HL-60 (cell line): ENCODE data around the gene BMERB1.

Experiments
- TF ChIP-seq, protein P1 (sequence below): IDR thresholded peaks from 2 replicates; pipeline ENCODE4 v1.6.1; 2012; ENCODE audit warnings: low read depth; ENCODE audit not compliant: insufficient replicate concordance
- TF ChIP-seq, protein P2 (sequence below): IDR thresholded peaks from one replicate; pipeline ENCODE4 v1.5.1; 2011; ENCODE audit warnings: low read length, control low read depth, inconsistent platforms; ENCODE audit not compliant: insufficient read depth

DNA sequence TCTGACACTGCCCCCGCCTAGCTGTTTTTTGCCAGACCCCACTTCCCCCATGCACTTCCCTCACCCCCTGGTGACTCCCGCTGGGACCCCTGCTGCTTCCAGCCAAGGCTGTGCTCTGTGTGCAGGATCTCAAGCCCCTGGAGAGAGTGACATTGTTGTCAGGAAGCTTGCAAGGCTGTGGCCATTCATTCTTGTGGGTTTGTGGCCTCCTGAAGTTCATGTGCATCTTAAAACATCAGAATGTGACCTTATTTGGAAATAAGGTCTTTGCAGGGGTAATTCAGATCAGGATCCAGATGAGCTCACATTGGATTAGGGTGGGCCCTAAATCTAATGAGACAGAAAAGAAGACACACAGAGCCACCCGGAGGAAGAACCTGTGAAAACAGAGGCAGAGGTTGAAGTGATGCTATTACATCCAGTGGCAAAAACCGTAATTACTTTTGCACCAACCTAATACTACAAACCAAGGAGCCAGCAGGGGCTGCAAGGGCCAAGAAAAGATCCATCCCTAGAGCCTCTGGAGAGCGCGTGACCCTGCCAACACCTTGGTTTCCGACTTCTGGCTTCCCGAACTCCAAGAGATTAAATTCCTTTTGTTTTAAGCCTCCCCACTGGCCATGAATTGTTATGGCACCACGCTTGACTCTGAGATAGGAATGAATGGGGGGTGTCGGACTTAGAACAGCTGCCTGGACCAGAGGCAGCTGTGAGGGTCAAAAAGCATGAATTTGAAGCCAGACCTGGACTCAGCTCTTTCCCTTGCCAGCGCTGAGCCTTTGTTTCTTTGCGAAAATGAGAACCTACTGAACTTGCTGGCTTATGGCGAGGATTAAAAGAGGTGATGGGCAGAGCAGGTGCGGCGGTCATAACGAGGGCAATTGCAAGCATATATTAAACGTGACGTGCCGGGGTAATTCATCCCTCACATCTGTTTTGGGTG, 75.5 kb downstream of the BMERB1 start:
- TF ChIP-seq, protein P1, sequence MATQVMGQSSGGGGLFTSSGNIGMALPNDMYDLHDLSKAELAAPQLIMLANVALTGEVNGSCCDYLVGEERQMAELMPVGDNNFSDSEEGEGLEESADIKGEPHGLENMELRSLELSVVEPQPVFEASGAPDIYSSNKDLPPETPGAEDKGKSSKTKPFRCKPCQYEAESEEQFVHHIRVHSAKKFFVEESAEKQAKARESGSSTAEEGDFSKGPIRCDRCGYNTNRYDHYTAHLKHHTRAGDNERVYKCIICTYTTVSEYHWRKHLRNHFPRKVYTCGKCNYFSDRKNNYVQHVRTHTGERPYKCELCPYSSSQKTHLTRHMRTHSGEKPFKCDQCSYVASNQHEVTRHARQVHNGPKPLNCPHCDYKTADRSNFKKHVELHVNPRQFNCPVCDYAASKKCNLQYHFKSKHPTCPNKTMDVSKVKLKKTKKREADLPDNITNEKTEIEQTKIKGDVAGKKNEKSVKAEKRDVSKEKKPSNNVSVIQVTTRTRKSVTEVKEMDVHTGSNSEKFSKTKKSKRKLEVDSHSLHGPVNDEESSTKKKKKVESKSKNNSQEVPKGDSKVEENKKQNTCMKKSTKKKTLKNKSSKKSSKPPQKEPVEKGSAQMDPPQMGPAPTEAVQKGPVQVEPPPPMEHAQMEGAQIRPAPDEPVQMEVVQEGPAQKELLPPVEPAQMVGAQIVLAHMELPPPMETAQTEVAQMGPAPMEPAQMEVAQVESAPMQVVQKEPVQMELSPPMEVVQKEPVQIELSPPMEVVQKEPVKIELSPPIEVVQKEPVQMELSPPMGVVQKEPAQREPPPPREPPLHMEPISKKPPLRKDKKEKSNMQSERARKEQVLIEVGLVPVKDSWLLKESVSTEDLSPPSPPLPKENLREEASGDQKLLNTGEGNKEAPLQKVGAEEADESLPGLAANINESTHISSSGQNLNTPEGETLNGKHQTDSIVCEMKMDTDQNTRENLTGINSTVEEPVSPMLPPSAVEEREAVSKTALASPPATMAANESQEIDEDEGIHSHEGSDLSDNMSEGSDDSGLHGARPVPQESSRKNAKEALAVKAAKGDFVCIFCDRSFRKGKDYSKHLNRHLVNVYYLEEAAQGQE, result no peak
- TF ChIP-seq, protein P2, sequence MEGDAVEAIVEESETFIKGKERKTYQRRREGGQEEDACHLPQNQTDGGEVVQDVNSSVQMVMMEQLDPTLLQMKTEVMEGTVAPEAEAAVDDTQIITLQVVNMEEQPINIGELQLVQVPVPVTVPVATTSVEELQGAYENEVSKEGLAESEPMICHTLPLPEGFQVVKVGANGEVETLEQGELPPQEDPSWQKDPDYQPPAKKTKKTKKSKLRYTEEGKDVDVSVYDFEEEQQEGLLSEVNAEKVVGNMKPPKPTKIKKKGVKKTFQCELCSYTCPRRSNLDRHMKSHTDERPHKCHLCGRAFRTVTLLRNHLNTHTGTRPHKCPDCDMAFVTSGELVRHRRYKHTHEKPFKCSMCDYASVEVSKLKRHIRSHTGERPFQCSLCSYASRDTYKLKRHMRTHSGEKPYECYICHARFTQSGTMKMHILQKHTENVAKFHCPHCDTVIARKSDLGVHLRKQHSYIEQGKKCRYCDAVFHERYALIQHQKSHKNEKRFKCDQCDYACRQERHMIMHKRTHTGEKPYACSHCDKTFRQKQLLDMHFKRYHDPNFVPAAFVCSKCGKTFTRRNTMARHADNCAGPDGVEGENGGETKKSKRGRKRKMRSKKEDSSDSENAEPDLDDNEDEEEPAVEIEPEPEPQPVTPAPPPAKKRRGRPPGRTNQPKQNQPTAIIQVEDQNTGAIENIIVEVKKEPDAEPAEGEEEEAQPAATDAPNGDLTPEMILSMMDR, result no peak
